Gastroesophageal sphincter (tissue), 4 donors: ENCODE data around the gene GPR137B. TPM values are rescaled to one million over a fixed set of nuclear protein-coding genes. Genes with fewer than 3 reads are reported as not detected.

Source experiments
- ATAC-seq: fragments of 150-250 bp; one replicate; pipeline ENCODE4 v1.9.1; 2016; ENCODE audit warnings: mild to moderate bottlenecking, moderate library complexity
- H3K27ac ChIP-seq, 4 donors: fragments of 200-600 bp; sonication (generic) in 3 of 4; 1 replicate in 3 of 4; 2 replicates in 1 of 4; pipeline ENCODE4 v1.5.1; 2016 to 2019
- H3K27me3 ChIP-seq: fragments of 200-600 bp; sonication (generic); one replicate; pipeline ENCODE4 v1.5.1; 2019
- H3K36me3 ChIP-seq, 2 donors: fragments of 200-600 bp; sonication (generic); one replicate each; pipeline ENCODE4 v1.5.1; 2019; ENCODE audit warnings: control low read depth in 1 of 2
- H3K4me1 ChIP-seq, 3 donors: fragments of 200-600 bp; sonication (generic); 1 replicate in 2 of 3; 2 replicates in 1 of 3; pipeline ENCODE4 v1.5.1; 2016 to 2019; ENCODE audit warnings: control low read depth in 2 of 3
- H3K4me3 ChIP-seq, 2 donors: fragments of 200-600 bp; sonication (generic); one replicate each; pipeline ENCODE4 v1.5.1; 2019; ENCODE audit warnings: mild to moderate bottlenecking in 1 of 2, moderate library complexity in 1 of 2
- H3K9me3 ChIP-seq, 3 donors: fragments of 200-600 bp; sonication (generic); one replicate each; pipeline ENCODE4 v1.5.1; 2017 to 2019; ENCODE audit warnings: control low read depth in 2 of 3
- EP300 ChIP-seq: sonication (generic); formaldehyde crosslinking; IDR thresholded peaks from one replicate; pipeline ENCODE4 v1.6.1; 2017; ENCODE audit warnings: antibody characterized with exemption, mild to moderate bottlenecking
- POLR2A ChIP-seq, 2 donors: fragments of 450-650 bp; IDR thresholded peaks; one replicate each; pipeline ENCODE4 v1.6.1; 2017; ENCODE audit warnings: antibody characterized with exemption in 2 of 2, mild to moderate bottlenecking in 2 of 2, moderate library complexity in 1 of 2
- POLR2AphosphoS5 ChIP-seq: sonication (generic); formaldehyde crosslinking; IDR thresholded peaks from one replicate; pipeline ENCODE4 v1.6.1; 2017; ENCODE audit warnings: antibody characterized with exemption
- WGBS, 2 donors: methylation state at CpG; one replicate each; pipeline ENCODE4 v1.1.5; 2018; ENCODE audit warnings: low coverage in 1 of 2; 5-methylcytosine and 5-hydroxymethylcytosine counted together
- total RNA-seq, 4 donors: library from RNA; depleted of rRNA; stranded (reverse); fragments of >200 nt; gene quantifications; one replicate each; pipeline ENCODE4 v1.1.0, GENCODE V29; 2016
- TF ChIP-seq, protein P1 (sequence below), 4 experiments: fragments of 200-600 bp in 2 of 4; fragments of 450-650 bp in 2 of 4; sonication (generic) in 1 of 4; IDR thresholded peaks; one replicate each; pipeline ENCODE4 v1.5.1; 2017 to 2019; ENCODE audit warnings: antibody characterized with exemption in 4 of 4, mild to moderate bottlenecking in 2 of 4, moderate library complexity in 2 of 4

Gene GPR137B
- total RNA-seq, 4 donors from 2014 or later: 11.4 to 17.7 (median 14.1) TPM

DNA sequence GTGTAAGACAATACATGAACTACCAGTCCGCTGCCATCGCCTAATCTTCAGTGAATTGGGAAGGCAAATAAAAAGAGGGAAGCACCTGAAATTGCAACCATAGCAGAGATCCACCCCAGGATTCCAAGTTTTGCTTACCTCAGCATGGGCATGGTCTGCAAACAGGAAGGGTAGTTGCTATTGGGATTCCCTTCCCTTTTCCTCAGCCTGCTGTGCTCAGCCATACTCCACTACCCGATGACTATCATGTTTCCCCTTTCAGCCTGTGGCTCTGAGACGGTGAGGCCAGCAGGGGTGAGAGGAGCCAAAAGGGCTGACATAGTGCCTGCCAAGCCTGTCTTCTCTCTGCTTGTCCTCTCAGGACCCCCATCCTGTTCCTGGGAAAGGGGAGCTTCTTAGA is 64.2 kb downstream of the GPR137B start:
- Histone ChIP-seq H3K27ac (peak overlapping the region in 1 of 4 donors; percentile 7), H3K9me3 (peaks cover 0 to 19% (median 0%) of the 10 kb centered on the region in 3 donors), H3K27me3 (no peaks in the 10 kb centered on the region), H3K36me3 (peaks cover 0 to 35% of the 10 kb centered on the region in 2 donors), H3K4me3 (no peak overlapping the region), H3K4me1 (no peaks in the 10 kb centered on the region)
- WGBS, 2 donors: 66 to 87% methylated on average over 2 to 3 of the region's 4 CpGs
- ATAC-seq: peak; percentile 87
- no peak for TF ChIP-seq EP300
- TF ChIP-seq, protein P1, sequence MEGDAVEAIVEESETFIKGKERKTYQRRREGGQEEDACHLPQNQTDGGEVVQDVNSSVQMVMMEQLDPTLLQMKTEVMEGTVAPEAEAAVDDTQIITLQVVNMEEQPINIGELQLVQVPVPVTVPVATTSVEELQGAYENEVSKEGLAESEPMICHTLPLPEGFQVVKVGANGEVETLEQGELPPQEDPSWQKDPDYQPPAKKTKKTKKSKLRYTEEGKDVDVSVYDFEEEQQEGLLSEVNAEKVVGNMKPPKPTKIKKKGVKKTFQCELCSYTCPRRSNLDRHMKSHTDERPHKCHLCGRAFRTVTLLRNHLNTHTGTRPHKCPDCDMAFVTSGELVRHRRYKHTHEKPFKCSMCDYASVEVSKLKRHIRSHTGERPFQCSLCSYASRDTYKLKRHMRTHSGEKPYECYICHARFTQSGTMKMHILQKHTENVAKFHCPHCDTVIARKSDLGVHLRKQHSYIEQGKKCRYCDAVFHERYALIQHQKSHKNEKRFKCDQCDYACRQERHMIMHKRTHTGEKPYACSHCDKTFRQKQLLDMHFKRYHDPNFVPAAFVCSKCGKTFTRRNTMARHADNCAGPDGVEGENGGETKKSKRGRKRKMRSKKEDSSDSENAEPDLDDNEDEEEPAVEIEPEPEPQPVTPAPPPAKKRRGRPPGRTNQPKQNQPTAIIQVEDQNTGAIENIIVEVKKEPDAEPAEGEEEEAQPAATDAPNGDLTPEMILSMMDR (IDR thresholded peaks at IDR 0.05): no peak
- no peak for TF ChIP-seq POLR2A (IDR thresholded peaks at IDR 0.05)
- no peak for TF ChIP-seq POLR2AphosphoS5

DNA sequence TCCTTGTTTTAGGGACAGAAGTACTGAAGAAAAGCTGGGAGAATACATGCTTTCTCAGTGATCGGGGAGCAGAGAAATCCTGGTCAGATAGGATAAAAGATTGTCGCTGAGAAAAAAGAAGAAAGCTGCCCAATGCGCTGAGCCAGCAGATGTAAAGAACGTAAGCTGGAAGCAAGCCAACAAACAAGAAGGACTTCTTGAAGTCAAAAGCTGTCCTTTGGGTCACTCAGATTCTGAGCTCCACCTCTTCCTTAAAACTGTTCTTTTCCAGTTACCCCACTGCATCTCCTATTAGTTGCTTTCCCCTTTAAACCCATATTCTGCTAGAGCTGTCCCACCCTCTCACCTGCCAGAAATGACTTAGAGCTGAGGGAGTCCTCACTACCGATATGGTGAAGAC is 64.8 kb downstream of the GPR137B start:
- no peaks in the 10 kb centered on the region for H3K4me1 ChIP-seq
- H3K27me3 ChIP-seq: no peaks in the 10 kb centered on the region
- WGBS, 2 donors: 52 to 62% methylated on average over 5 of the region's 5 CpGs
- peaks cover 0 to 13% (median 0%) of the 10 kb centered on the region in 3 donors for H3K9me3 ChIP-seq
- H3K27ac ChIP-seq: peak overlapping the region in 1 of 4 donors; percentile 7
- H3K36me3 ChIP-seq: peaks cover 0 to 39% of the 10 kb centered on the region in 2 donors
- ATAC-seq: peak; percentile 57
- no peak overlapping the region for H3K4me3 ChIP-seq
- no peak for TF ChIP-seq POLR2AphosphoS5
- no peak for TF ChIP-seq POLR2A (IDR thresholded peaks at IDR 0.05)
- TF ChIP-seq, protein P1 (IDR thresholded peaks at IDR 0.05): no peak
- no peak for TF ChIP-seq EP300

DNA sequence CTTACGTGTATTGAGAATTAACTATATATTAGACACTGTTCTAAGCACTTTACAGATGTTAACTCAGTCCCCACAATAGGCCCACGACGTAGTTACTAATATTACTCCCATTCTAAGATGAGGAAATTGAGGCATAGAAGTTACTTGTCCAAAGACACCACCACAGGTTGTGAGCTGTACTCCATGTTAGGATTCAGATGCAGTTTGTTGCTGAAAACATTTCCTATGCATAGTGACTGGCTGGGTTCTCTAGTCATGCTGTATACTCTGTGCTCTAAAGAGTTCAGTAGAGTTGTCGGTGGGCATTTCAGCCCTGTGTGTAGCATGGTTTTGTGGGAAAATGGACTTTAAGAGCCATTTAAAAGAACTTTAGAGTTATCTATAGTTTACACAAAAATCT is 65.2 kb downstream of the GPR137B start:
- Histone ChIP-seq H3K36me3 (peaks cover 0 to 35% of the 10 kb centered on the region in 2 donors), H3K4me3 (no peak overlapping the region), H3K9me3 (peaks cover 0 to 8% (median 0%) of the 10 kb centered on the region in 3 donors), H3K4me1 (no peaks in the 10 kb centered on the region), H3K27me3 (no peaks in the 10 kb centered on the region), H3K27ac (no peak overlapping the region)
- ATAC-seq: no peak
- TF ChIP-seq POLR2AphosphoS5 (no peak), POLR2A (IDR thresholded peaks at IDR 0.05) (no peak), EP300 (no peak)
- TF ChIP-seq, protein P1 (IDR thresholded peaks at IDR 0.05): no peak
- WGBS, 2 donors: 85 to 88% methylated on average over 4 of the region's 4 CpGs

DNA sequence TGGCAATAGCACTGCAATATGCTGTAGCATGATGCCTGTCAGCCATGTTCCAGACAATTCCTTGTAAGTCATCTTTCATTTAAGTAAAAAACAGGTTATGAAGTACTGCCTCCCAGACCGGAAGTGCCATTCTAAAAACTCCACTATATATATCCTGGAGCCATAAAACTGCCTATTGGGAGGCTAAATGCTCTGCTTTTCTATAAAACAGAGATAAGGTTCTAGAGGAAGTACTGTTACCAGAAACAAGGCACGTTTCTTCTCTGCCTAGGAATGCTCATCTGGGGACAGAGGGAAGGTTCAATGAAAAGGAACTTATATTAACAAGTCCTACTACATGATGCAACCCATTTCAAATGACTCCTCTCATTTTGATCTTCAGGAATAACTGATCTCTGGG is 66.8 kb downstream of the GPR137B start:
- no peak for ATAC-seq

DNA sequence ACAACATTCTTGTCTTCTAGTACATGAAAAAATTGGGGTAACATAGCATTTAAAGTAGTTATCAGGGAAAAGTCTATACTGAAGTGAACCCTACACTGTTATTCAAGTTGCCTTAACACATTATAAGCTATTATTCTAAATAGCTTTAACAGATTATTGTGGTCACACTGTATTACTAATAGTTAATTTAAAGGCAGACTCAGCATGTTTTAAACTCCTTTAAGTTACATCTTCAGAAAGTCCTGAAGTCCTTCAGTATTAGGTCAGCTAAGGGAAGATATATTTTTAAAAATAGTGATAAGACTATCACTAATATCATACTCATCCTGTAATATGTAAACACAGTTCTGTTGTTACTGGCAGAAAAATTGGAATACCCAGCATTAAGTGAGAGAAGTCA is 67.4 kb downstream of the GPR137B start:
- no peak overlapping the region for H3K27ac ChIP-seq
- no peaks in the 10 kb centered on the region for H3K27me3 ChIP-seq
- no peak overlapping the region for H3K4me3 ChIP-seq
- H3K9me3 ChIP-seq: no peaks in the 10 kb centered on the region
- H3K36me3 ChIP-seq: peaks cover 0 to 35% of the 10 kb centered on the region in 2 donors
- no peaks in the 10 kb centered on the region for H3K4me1 ChIP-seq
- TF ChIP-seq POLR2A (IDR thresholded peaks at IDR 0.05): no peak
- ATAC-seq: no peak

More for the DNA sequence above, 66.8 kb downstream of the GPR137B start:
- no peak for TF ChIP-seq EP300
- TF ChIP-seq POLR2A (IDR thresholded peaks at IDR 0.05): no peak
- no peak for TF ChIP-seq POLR2AphosphoS5
- TF ChIP-seq, protein P1 (IDR thresholded peaks at IDR 0.05): no peak
- WGBS, 2 donors: 49 to 65% methylated on average over 2 of the region's 2 CpGs
- Histone ChIP-seq H3K4me1 (no peaks in the 10 kb centered on the region), H3K27me3 (no peaks in the 10 kb centered on the region), H3K36me3 (peaks cover 0 to 34% of the 10 kb centered on the region in 2 donors), H3K9me3 (no peaks in the 10 kb centered on the region), H3K27ac (no peak overlapping the region), H3K4me3 (no peak overlapping the region)
